CD4-positive, alpha-beta T cell treated with Interferon gamma for 1 hour (primary cell): Measurements from ENCODE around the gene CDH16.
"Not testable (repeated sequence)": the region's sequence is repeated elsewhere in the genome, so short reads cannot be mapped to it uniquely, and the experiment has no call there.

Source experiments
- DNase-seq: peaks from one replicate; pipeline ENCODE4 v3.0.0-alpha.2; 2020

Gene CDH16

GRCh38 chr16:66871363-66871762 lies 47.3 kb downstream of the CDH16 start:
- DNase-seq: not testable (repeated sequence)

GRCh38 chr16:66869424-66869823 lies 49.3 kb downstream of the CDH16 start:
- no peak for DNase-seq

- DNase-seq: no peak
Observed at GRCh38 chr16:66863707-66864106, 55.0 kb downstream of the CDH16 start.

GRCh38 chr16:66862023-66862520 lies 56.6 kb downstream of the CDH16 start:
- DNase-seq: no peak

GRCh38 chr16:66859397-66860068 lies 59.2 kb downstream of the CDH16 start:
- no peak for DNase-seq

- no peak for DNase-seq
Observed at GRCh38 chr16:66858740-66859396, 59.8 kb downstream of the CDH16 start.
